Ramos (cell line): ENCODE measurements around the gene SORD.

Experiments used
- in situ Hi-C: fragments of 300-500 bp; cut with MboI; formaldehyde crosslinking; loops from one replicate; pipeline ENCODE4 v1.14.3; 2022; ENCODE audit warnings: low sequenced_read_pairs; ENCODE audit not compliant: unreplicated experiment

SORD gene

GRCh38 chr15:45114076-45114750 is 91.2 kb downstream of the SORD start, which contains the start of the genes DUOX2 and DUOXA2:
DUOX2 (minus strand) TSS chr15:45114172; CDS start chr15:45113411, 761 bp downstream.
DUOXA2 (plus strand) TSS chr15:45114326; CDS start chr15:45114606, 280 bp downstream.
- in situ Hi-C loops: no loop called here

- in situ Hi-C loops: no loop called here
Observed at GRCh38 chr15:45114751-45115085, 91.7 kb downstream of the SORD start.

GRCh38 chr15:45115312-45115820 is 92.4 kb downstream of the SORD start:
- in situ Hi-C loops: no loop called here

GRCh38 chr15:45116006-45116481 is 93.0 kb downstream of the SORD start:
- in situ Hi-C loops: no loop called here

GRCh38 chr15:45116482-45117307 is 93.7 kb downstream of the SORD start:
- in situ Hi-C loops: no loop called here

GRCh38 chr15:45117308-45118130 is 94.5 kb downstream of the SORD start:
- in situ Hi-C loops: no loop called here

GRCh38 chr15:45118131-45118588 is 95.2 kb downstream of the SORD start:
- in situ Hi-C loops: no loop called here

- in situ Hi-C loops: no loop called here
Observed at GRCh38 chr15:45118996-45119395, 96.0 kb downstream of the SORD start.

- in situ Hi-C loops: no loop called here
Observed at GRCh38 chr15:45120081-45120972, 97.3 kb downstream of the SORD start.

GRCh38 chr15:45121020-45121419 is 98.0 kb downstream of the SORD start:
- in situ Hi-C loops: no loop called here

GRCh38 chr15:45121706-45122417 is 98.9 kb downstream of the SORD start:
- in situ Hi-C loops: no loop called here

- in situ Hi-C loops: no loop called here
Observed at GRCh38 chr15:45122719-45123118, 99.7 kb downstream of the SORD start.

GRCh38 chr15:45123397-45123796 is 100.4 kb downstream of the SORD start:
- in situ Hi-C loops: no loop called here

GRCh38 chr15:45126535-45127158 is 103.7 kb downstream of the SORD start:
- in situ Hi-C loops: no loop called here
